Ammon's horn (tissue), 1 donor: ENCODE measurements around the gene LOXL1.

Experiments used
- DNase-seq: peaks from one replicate; pipeline ENCODE4 v3.0.0-alpha.2; 2016; ENCODE audit warnings: low spot score

The LOXL1 gene

GRCh38 chr15:73940061-73940981, 14.1 kb downstream of the LOXL1 start:
- no peak for DNase-seq

GRCh38 chr15:73941044-73941443, 14.8 kb downstream of the LOXL1 start:
- no peak for DNase-seq

GRCh38 chr15:73941449-73941848, 15.2 kb downstream of the LOXL1 start:
- DNase-seq, result no peak

- no peak for DNase-seq
Measured at GRCh38 chr15:73941871-73942635, 15.8 kb downstream of the LOXL1 start.

GRCh38 chr15:73942751-73943270, 16.5 kb downstream of the LOXL1 start:
- no peak for DNase-seq

GRCh38 chr15:73944161-73945129, 18.2 kb downstream of the LOXL1 start:
- DNase-seq, result no peak

GRCh38 chr15:73945130-73945508, 18.9 kb downstream of the LOXL1 start:
- DNase-seq, result no peak

GRCh38 chr15:73946046-73946721, 19.9 kb downstream of the LOXL1 start:
- no peak for DNase-seq

GRCh38 chr15:73946795-73947370, 20.6 kb downstream of the LOXL1 start:
- DNase-seq, result no peak

- no peak for DNase-seq
Measured at GRCh38 chr15:73947651-73948050, 21.4 kb downstream of the LOXL1 start.

- DNase-seq, result no peak
Measured at GRCh38 chr15:73948396-73948795, 22.1 kb downstream of the LOXL1 start.

- no peak for DNase-seq
Measured at GRCh38 chr15:73948982-73949381, 22.7 kb downstream of the LOXL1 start.

GRCh38 chr15:73949496-73949895, 23.2 kb downstream of the LOXL1 start:
- DNase-seq, result no peak

- no peak for DNase-seq
Measured at GRCh38 chr15:73950479-73950830, 24.2 kb downstream of the LOXL1 start.

GRCh38 chr15:73950831-73951561, 24.7 kb downstream of the LOXL1 start:
- peak; percentile 93 for DNase-seq

- DNase-seq, result no peak
Measured at GRCh38 chr15:73951601-73952000, 25.3 kb downstream of the LOXL1 start.

- no peak for DNase-seq
Measured at GRCh38 chr15:73952171-73952912, 26.1 kb downstream of the LOXL1 start.

GRCh38 chr15:73952913-73953750, 26.9 kb downstream of the LOXL1 start:
- DNase-seq, result no peak
